Sigmoid colon (tissue), 7 donors: ENCODE results near the gene HACD2. TPM values are rescaled to one million over a fixed set of nuclear protein-coding genes. Genes with fewer than 3 reads are reported as not detected.
"Not testable (repeated sequence)": the region's sequence is repeated elsewhere in the genome, so short reads cannot be mapped to it uniquely, and the experiment has no call there.

Experiments
- DNase-seq: peaks from one replicate; pipeline ENCODE4 v3.0.0-alpha.2; 2019
- H3K27ac ChIP-seq, 4 donors: fragments of 200-600 bp; sonication (generic); one replicate each; pipeline ENCODE4 v1.5.1; 2016 to 2019; ENCODE audit warnings: mild to moderate bottlenecking in 1 of 4
- H3K27me3 ChIP-seq, 3 donors: fragments of 200-600 bp; sonication (generic); one replicate each; pipeline ENCODE4 v1.5.1; 2019; ENCODE audit warnings: mild to moderate bottlenecking in 1 of 3
- H3K36me3 ChIP-seq, 4 donors: fragments of 200-600 bp; sonication (generic); one replicate each; pipeline ENCODE4 v1.5.1; 2016 to 2019
- H3K4me1 ChIP-seq, 4 donors: fragments of 200-600 bp; sonication (generic); one replicate each; pipeline ENCODE4 v1.5.1; 2017 to 2019
- H3K4me3 ChIP-seq, 4 donors: fragments of 200-600 bp; sonication (generic); one replicate each; pipeline ENCODE4 v1.5.1; 2017 to 2019; ENCODE audit warnings: mild to moderate bottlenecking in 2 of 4, moderate library complexity in 1 of 4
- H3K9me3 ChIP-seq, 4 donors: fragments of 200-600 bp in 3 of 4; sonication (generic) in 3 of 4; one replicate each; pipeline versions ENCODE4 v1.5.1 to v1.6.1; 2013 to 2019
- EP300 ChIP-seq, 4 donors: sonication (generic); formaldehyde crosslinking; IDR thresholded peaks; one replicate each; pipeline ENCODE4 v1.6.1; 2017; ENCODE audit warnings: antibody characterized with exemption in 4 of 4
- POLR2A ChIP-seq, 2 donors: fragments of 450-650 bp; IDR thresholded peaks; one replicate each; pipeline ENCODE4 v1.6.1; 2016; ENCODE audit warnings: antibody characterized with exemption in 2 of 2, mild to moderate bottlenecking in 2 of 2, moderate library complexity in 2 of 2
- POLR2AphosphoS5 ChIP-seq, 4 donors: sonication (generic); formaldehyde crosslinking; IDR thresholded peaks; one replicate each; pipeline ENCODE4 v1.6.1; 2017; ENCODE audit warnings: antibody characterized with exemption in 4 of 4
- WGBS, 2 donors: extraction: QIAGEN DNeasy Blood & Tissue Kit; methylation state at CpG; one replicate each; pipeline ENCODE4 v1.1.7; 2013; 5-methylcytosine and 5-hydroxymethylcytosine counted together
- intact Hi-C: fragments of 100-400 bp; cut with DNase I; formaldehyde crosslinking; loops from one replicate; pipeline ENCODE4 v1.15.1; 2023
- polyA plus RNA-seq, 3 donors: library from polyadenylated mRNA; stranded (reverse); fragments of 200-250 nt; gene quantifications; one replicate each; pipeline ENCODE4 v1.2.3, GENCODE V29; 2013
- total RNA-seq, 4 donors: library from RNA; depleted of rRNA; stranded (reverse); fragments of >200 nt; gene quantifications; one replicate each; pipeline ENCODE4 v1.1.0, GENCODE V29; 2016
- TF ChIP-seq, protein P1 (sequence below), 4 experiments: fragments of 450-650 bp in 3 of 4; fragments of 200-600 bp in 1 of 4; IDR thresholded peaks; one replicate each; pipeline ENCODE4 v1.5.1; 2016 to 2019; ENCODE audit warnings: antibody characterized with exemption in 4 of 4, mild to moderate bottlenecking in 3 of 4, moderate library complexity in 2 of 4
- donor health status: healthy with polysubstance abuse.
- donor health status: Bipolar disorder and iron deficiency.
- donor health status: healthy.

Gene HACD2
- total and polyA plus RNA-seq, 7 donors = 6.6 to 26.4 (median 18.6) TPM

DNA sequence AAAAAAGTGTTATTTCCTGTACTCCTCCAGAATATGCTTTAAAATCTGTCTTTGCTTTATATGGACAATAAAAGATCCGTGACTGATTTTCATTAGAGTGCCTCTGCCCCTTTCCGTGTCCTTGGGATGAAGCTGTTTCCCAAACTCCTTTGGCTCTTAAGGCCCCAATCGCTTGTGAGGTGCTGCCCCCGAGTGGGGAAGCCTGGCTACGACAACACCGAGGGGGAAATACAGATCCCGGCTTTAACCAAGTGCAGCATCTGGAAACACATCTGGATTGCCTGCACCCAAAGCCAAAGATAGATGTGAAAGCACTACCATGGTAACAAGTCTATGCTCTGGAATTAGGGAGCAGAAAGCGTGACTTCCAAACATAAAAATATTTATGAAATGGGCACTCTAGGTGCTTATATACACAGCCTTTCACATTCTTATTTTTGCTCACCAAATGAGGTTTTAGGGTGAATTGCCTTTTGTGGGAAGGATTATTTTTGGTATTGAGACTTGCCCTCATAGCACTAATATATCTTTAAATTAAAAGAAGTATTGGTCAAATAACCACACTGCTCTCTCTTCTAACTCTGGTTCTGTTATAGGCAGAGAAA lies 95.4 kb downstream of the HACD2 start:
- H3K36me3 ChIP-seq = peaks cover 0 to 6% (median 0%) of the 10 kb centered on the region in 4 donors
- H3K9me3 ChIP-seq = no peaks in the 10 kb centered on the region
- H3K27me3 ChIP-seq = no peaks in the 10 kb centered on the region
- DNase-seq = peak; percentile 85
- no peak for TF ChIP-seq EP300 (IDR thresholded peaks at IDR 0.05)
- peak in 1 of 4 donors; percentile 7 for TF ChIP-seq POLR2AphosphoS5 (IDR thresholded peaks at IDR 0.05)
- no peak for TF ChIP-seq POLR2A (IDR thresholded peaks at IDR 0.05)
- TF ChIP-seq, protein P1, sequence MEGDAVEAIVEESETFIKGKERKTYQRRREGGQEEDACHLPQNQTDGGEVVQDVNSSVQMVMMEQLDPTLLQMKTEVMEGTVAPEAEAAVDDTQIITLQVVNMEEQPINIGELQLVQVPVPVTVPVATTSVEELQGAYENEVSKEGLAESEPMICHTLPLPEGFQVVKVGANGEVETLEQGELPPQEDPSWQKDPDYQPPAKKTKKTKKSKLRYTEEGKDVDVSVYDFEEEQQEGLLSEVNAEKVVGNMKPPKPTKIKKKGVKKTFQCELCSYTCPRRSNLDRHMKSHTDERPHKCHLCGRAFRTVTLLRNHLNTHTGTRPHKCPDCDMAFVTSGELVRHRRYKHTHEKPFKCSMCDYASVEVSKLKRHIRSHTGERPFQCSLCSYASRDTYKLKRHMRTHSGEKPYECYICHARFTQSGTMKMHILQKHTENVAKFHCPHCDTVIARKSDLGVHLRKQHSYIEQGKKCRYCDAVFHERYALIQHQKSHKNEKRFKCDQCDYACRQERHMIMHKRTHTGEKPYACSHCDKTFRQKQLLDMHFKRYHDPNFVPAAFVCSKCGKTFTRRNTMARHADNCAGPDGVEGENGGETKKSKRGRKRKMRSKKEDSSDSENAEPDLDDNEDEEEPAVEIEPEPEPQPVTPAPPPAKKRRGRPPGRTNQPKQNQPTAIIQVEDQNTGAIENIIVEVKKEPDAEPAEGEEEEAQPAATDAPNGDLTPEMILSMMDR (IDR thresholded peaks at IDR 0.05) = peak; percentile 84 to 87 (median 86)
- peaks cover 0 to 13% (median 9%) of the 10 kb centered on the region in 4 donors for H3K4me1 ChIP-seq
- intact Hi-C loops = loop anchor here (1.0 to 5.0 kb wide), 3 partner anchors 37 to 159 kb away; no protein-coding TSS in a partner anchor
- WGBS, 2 donors = 9 to 12% methylated on average over 8 of the region's 8 CpGs
- H3K27ac ChIP-seq = peak overlapping the region; percentile 28 to 67 (median 64)
- no peak overlapping the region for H3K4me3 ChIP-seq

DNA sequence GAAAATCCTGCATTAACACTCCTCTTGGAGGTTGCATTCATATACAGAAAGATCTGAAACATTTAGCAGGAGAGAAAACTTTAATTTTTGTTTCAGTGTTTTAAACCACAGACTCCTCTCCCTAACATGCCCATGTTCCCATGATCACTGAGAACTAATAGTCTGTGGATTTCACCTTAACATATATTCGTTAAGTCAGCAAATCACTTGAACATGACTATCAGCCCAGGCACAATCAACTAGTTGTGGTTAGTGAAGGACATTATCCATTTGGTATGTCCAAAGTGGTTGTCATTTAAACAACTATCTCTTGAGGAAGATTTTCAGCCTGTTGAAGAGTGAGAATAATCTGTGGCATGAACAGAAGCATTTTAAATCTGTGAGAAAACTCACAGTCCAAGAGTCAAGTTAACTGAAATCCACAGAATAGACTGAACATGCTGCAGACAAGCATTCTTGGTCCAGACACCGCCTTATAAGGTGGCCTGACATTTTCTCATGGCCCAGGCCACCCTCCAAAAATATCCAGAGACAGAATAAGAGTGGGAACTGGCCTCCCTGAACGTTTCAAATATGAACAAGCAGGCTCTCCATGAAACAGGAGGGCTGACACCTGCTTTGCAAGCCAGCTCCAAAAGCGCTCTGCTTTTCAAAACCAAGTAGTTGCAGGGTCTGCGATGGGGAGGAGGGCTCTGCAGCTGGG lies 96.1 kb downstream of the HACD2 start:
- H3K27me3 ChIP-seq = no peaks in the 10 kb centered on the region
- 87 to 90% methylated on average over 5 of the region's 5 CpGs for WGBS, 2 donors
- no peaks in the 10 kb centered on the region for H3K9me3 ChIP-seq
- TF ChIP-seq POLR2AphosphoS5 (IDR thresholded peaks at IDR 0.05) (no peak), EP300 (IDR thresholded peaks at IDR 0.05) (no peak), POLR2A (IDR thresholded peaks at IDR 0.05) (no peak)
- TF ChIP-seq, protein P1 (IDR thresholded peaks at IDR 0.05) = no peak
- H3K4me1 ChIP-seq = peaks cover 0 to 13% (median 9%) of the 10 kb centered on the region in 4 donors
- peaks cover 0 to 6% (median 0%) of the 10 kb centered on the region in 4 donors for H3K36me3 ChIP-seq
- no peak for DNase-seq
- intact Hi-C loops = loop anchor here (1.0 to 5.0 kb wide), 3 partner anchors 36 to 158 kb away; no protein-coding TSS in a partner anchor
- peak overlapping the region; percentile 28 to 67 (median 64) for H3K27ac ChIP-seq
- H3K4me3 ChIP-seq = no peak overlapping the region

DNA sequence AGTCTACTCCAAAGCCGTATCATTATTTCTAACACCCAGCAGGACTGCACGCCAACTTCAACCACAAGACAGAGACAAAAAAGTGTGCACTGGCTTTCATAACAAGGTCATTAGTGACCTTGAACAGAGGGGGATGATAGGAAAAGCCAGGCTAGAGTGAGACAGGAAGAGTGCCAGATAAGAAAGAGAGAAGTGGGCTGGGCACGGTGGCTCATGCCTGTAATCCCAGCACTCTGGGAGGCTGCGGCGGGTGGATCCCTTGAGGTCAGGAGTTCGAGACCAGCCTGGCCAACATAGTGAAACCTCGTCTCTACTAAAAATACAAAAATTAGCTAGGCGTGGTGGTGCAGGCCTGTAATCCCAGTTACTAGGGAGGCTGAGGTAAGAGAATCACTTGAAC lies 97.8 kb downstream of the HACD2 start:
- intact Hi-C loops = loop anchor here (5.0 kb wide), 1 partner anchor 35 kb away; no protein-coding TSS in a partner anchor
- DNase-seq = not testable (repeated sequence)

DNA sequence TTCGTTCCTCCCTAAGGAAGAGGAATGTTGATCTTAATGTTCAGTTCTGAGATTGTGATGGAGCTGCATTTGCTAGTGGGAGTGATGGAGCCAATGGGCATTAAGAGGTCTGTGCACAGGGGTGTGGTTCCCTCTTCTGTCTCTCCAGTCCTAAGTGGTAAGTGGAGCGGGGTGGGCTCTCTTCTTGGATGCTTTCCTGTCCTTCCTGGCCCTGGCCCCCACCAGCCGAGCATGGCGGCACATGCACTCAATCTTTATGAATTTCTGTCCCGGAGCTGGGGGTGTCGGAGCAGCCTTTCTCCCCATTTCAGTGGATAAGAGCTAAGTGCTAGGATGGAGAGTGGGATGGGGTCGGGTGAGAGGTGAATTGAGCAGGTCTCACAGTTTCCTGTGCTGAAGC lies 98.4 kb downstream of the HACD2 start:
- no peak overlapping the region for H3K27ac ChIP-seq
- intact Hi-C loops = loop anchor here (5.0 kb wide), 1 partner anchor 34 kb away; no protein-coding TSS in a partner anchor
- no peak for DNase-seq
- no peaks in the 10 kb centered on the region for H3K27me3 ChIP-seq
- no peak for TF ChIP-seq POLR2AphosphoS5 (IDR thresholded peaks at IDR 0.05)
- TF ChIP-seq, protein P1 (IDR thresholded peaks at IDR 0.05) = no peak
- no peak for TF ChIP-seq EP300 (IDR thresholded peaks at IDR 0.05)
- TF ChIP-seq POLR2A (IDR thresholded peaks at IDR 0.05) = no peak
- WGBS, 2 donors = 89 to 91% methylated on average over 7 of the region's 7 CpGs
- H3K36me3 ChIP-seq = peaks cover 0 to 6% (median 0%) of the 10 kb centered on the region in 4 donors
- peaks cover 0 to 13% (median 9%) of the 10 kb centered on the region in 4 donors for H3K4me1 ChIP-seq
- H3K9me3 ChIP-seq = no peaks in the 10 kb centered on the region
- H3K4me3 ChIP-seq = no peak overlapping the region

More for the DNA sequence above, 97.8 kb downstream of the HACD2 start:
- WGBS, 2 donors = 87% methylated on average over 8 of the region's 8 CpGs
- not testable (repeated sequence) for H3K9me3 ChIP-seq, H3K36me3 ChIP-seq, H3K27me3 ChIP-seq, H3K27ac ChIP-seq, H3K4me3 ChIP-seq
- peaks cover 0 to 13% (median 9%) of the 10 kb centered on the region in 4 donors for H3K4me1 ChIP-seq

DNA sequence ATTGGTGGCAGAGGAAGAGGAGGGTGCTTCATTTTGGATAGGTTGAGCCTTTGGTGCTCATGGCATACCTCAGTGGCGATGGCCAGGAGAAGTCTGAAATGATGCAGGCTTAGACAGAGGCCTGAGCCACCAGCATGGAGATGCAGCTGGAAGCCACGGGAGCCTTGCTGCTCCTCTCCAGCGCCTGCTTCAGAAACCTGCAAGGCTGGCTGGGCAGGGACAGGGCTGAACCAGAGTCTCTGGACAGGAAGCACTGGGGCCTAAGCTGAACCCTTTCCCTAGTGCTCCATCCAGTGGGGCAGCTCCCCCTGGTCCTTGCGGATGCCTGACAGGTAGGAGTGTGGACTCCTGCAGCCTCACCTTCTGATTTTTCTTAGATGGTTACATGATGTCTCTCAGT lies 99.3 kb downstream of the HACD2 start:
- H3K36me3 ChIP-seq = no peaks in the 10 kb centered on the region
- intact Hi-C loops = loop anchor here (5.0 kb wide), 1 partner anchor 33 kb away; no protein-coding TSS in a partner anchor
- TF ChIP-seq POLR2AphosphoS5 (IDR thresholded peaks at IDR 0.05) = no peak
- no peak for TF ChIP-seq POLR2A (IDR thresholded peaks at IDR 0.05)
- TF ChIP-seq, protein P1 (IDR thresholded peaks at IDR 0.05) = no peak
- no peak for TF ChIP-seq EP300 (IDR thresholded peaks at IDR 0.05)
- WGBS, 2 donors = 83 to 86% methylated on average over 4 of the region's 4 CpGs
- no peak overlapping the region for H3K27ac ChIP-seq
- no peaks in the 10 kb centered on the region for H3K9me3 ChIP-seq
- no peaks in the 10 kb centered on the region for H3K27me3 ChIP-seq
- H3K4me1 ChIP-seq = peaks cover 0 to 13% (median 9%) of the 10 kb centered on the region in 4 donors
- no peak for DNase-seq
- H3K4me3 ChIP-seq = no peak overlapping the region
